PC-3 (cell line): ENCODE results near the gene CDK2AP2.

Experiments used
- CTCF ChIP-seq: fragments of 300-600 bp; sonication (generic); conservative IDR thresholded peaks from 2 replicates; pipeline ENCODE4 v1.5.1; 2017; ENCODE audit warnings: antibody characterized with exemption, low read depth, mild to moderate bottlenecking, low read length
- EZH2 ChIP-seq: fragments of 300-600 bp; sonication (generic); IDR thresholded peaks from one replicate; pipeline ENCODE4 v1.6.1; 2017; ENCODE audit warnings: antibody characterized with exemption, mild to moderate bottlenecking, low read length; ENCODE audit not compliant: unreplicated experiment
- EZH2phosphoT487 ChIP-seq: fragments of 300-600 bp; sonication (generic); IDR thresholded peaks from 2 replicates; pipeline ENCODE4 v1.6.1; 2018; ENCODE audit warnings: mild to moderate bottlenecking, antibody characterized with exemption, low read length, borderline replicate concordance

GRCh38 chr11:67522338-67522737, 14.4 kb upstream of the CDK2AP2 start:
- TF ChIP-seq CTCF (no peak), EZH2 (no peak), EZH2phosphoT487 (no peak)
